Kidney (tissue), 14 donors: ENCODE data around the gene PPME1. TPM values are rescaled to one million over a fixed set of nuclear protein-coding genes. Genes with fewer than 3 reads are reported as not detected.

Experiments used
- DNase-seq, 5 donors: peaks; one replicate each; pipeline ENCODE4 v3.0.0-alpha.2; 2013 to 2020
- FAIRE-seq: peaks from 2 replicates; lab custom pipeline; 2012; peaks lifted over from hg19 to GRCh38; lab: Jason Lieb, UNC
- H3K27ac ChIP-seq, 2 donors: one replicate each; pipeline ENCODE4 v1.7.0; 2013; ENCODE audit warnings: low read depth in 2 of 2, low read length in 2 of 2, inconsistent platforms in 1 of 2
- H3K27me3 ChIP-seq: one replicate; pipeline ENCODE4 v1.7.1; 2013; ENCODE audit warnings: low read length, inconsistent platforms; ENCODE audit not compliant: control insufficient read depth, insufficient read depth
- H3K36me3 ChIP-seq, 3 donors: one replicate each; pipeline versions ENCODE4 v1.7.0 to v1.7.1; 2013; ENCODE audit warnings: low read length in 3 of 3, control low read depth in 1 of 3, inconsistent platforms in 1 of 3; ENCODE audit not compliant: insufficient read depth in 3 of 3, control insufficient read depth in 2 of 3
- H3K4me1 ChIP-seq, 3 donors: one replicate each; pipeline versions ENCODE4 v1.7.0 to v1.7.1; 2013; ENCODE audit warnings: low read length in 3 of 3, inconsistent platforms in 1 of 3, low read depth in 1 of 3; ENCODE audit not compliant: control insufficient read depth in 2 of 3, insufficient read depth in 2 of 3
- H3K4me3 ChIP-seq, 3 donors: one replicate each; pipeline versions ENCODE4 v1.7.0 to v1.8.1; 2013; ENCODE audit warnings: low read length in 3 of 3, control low read depth in 1 of 3, inconsistent platforms in 1 of 3
- H3K9ac ChIP-seq, 3 donors: one replicate each; pipeline versions ENCODE4 v1.7.0 to v1.7.1; 2013; ENCODE audit warnings: low read length in 3 of 3, control low read depth in 1 of 3, inconsistent platforms in 1 of 3
- H3K9me3 ChIP-seq, 3 donors: one replicate each; pipeline versions ENCODE4 v1.7.0 to v1.7.1; 2013; ENCODE audit warnings: low read length in 3 of 3, control low read depth in 1 of 3, inconsistent platforms in 1 of 3; ENCODE audit not compliant: control insufficient read depth in 2 of 3, insufficient read depth in 1 of 3
- intact Hi-C: fragments of 100-400 bp; cut with DNase I; formaldehyde crosslinking; loops from one replicate; pipeline ENCODE4 v1.11.1; 2022
- polyA plus RNA-seq: library from polyadenylated mRNA; stranded (reverse); fragments of 350-450 nt; fragmentation: Illumina TruSeq; extraction: RNeasy Lipid Tissue Mini Kit (QIAGEN cat#74804); gene quantifications from one replicate; pipeline ENCODE4 v1.2.3, GENCODE V29; 2014; ENCODE audit warnings: low read depth, low replicate concordance; ENCODE audit not compliant: insufficient read depth
- total RNA-seq: library from RNA; stranded (reverse); fragmentation: NEBNext Ultra II Directional; extraction: Animal tissue kit (Norgen Biotek cat#: 25700); gene quantifications from one replicate; pipeline ENCODE4 v1.2.1, GENCODE V29; 2021
- TF ChIP-seq, protein P1 (sequence below): IDR thresholded peaks from 3 replicates; pipeline ENCODE4 v1.5.1; 2012; ENCODE audit warnings: mild to moderate bottlenecking, moderate library complexity, borderline replicate concordance; ENCODE audit not compliant: insufficient read depth; ENCODE audit errors: extremely low read depth
- donor health status: control.
- donor health status: control.
- donor health status: control.
- donor health status: control.
- donor health status: control.
- donor health status: DM: yes; HTN: yes; CAD: no.
- donor health status: Normal renal cell carcinoma (clear cell type).

The PPME1 gene
- total and polyA plus RNA-seq, 2 donors from 2014 or later = 34.1 to 40.8 TPM

DNA sequence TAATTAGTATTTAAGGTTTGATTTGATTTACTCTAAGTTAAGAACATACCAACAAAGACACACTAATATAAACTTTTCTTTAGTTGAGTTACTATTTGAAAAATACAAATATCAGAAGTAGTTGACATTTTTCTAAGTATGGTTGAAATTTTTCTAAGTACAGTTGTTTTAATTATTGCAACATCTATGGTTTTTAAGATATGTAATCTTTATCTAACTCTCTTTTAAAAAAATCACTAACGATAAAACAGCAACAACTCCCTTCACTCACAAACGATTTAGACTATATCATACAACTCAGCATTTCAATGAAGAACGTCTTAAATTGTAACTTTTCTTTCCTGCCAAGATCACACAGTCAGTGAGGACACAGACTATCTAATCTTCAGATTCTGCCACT lies 2.3 kb upstream of the PPME1 start:
- FAIRE-seq (no peak), DNase-seq (no peak)
- Histone ChIP-seq H3K36me3 (peaks cover 4 to 12% (median 6%) of the 10 kb centered on the region in 3 donors), H3K9ac (no peak overlapping the region), H3K9me3 (no peaks in the 10 kb centered on the region), H3K4me1 (peaks cover 4 to 17% (median 9%) of the 10 kb centered on the region in 3 donors), H3K27ac (no peak overlapping the region), H3K4me3 (no peak overlapping the region), H3K27me3 (no peaks in the 10 kb centered on the region)
- TF ChIP-seq, protein P1, sequence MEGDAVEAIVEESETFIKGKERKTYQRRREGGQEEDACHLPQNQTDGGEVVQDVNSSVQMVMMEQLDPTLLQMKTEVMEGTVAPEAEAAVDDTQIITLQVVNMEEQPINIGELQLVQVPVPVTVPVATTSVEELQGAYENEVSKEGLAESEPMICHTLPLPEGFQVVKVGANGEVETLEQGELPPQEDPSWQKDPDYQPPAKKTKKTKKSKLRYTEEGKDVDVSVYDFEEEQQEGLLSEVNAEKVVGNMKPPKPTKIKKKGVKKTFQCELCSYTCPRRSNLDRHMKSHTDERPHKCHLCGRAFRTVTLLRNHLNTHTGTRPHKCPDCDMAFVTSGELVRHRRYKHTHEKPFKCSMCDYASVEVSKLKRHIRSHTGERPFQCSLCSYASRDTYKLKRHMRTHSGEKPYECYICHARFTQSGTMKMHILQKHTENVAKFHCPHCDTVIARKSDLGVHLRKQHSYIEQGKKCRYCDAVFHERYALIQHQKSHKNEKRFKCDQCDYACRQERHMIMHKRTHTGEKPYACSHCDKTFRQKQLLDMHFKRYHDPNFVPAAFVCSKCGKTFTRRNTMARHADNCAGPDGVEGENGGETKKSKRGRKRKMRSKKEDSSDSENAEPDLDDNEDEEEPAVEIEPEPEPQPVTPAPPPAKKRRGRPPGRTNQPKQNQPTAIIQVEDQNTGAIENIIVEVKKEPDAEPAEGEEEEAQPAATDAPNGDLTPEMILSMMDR = no peak
- intact Hi-C loops = no loop called here

DNA sequence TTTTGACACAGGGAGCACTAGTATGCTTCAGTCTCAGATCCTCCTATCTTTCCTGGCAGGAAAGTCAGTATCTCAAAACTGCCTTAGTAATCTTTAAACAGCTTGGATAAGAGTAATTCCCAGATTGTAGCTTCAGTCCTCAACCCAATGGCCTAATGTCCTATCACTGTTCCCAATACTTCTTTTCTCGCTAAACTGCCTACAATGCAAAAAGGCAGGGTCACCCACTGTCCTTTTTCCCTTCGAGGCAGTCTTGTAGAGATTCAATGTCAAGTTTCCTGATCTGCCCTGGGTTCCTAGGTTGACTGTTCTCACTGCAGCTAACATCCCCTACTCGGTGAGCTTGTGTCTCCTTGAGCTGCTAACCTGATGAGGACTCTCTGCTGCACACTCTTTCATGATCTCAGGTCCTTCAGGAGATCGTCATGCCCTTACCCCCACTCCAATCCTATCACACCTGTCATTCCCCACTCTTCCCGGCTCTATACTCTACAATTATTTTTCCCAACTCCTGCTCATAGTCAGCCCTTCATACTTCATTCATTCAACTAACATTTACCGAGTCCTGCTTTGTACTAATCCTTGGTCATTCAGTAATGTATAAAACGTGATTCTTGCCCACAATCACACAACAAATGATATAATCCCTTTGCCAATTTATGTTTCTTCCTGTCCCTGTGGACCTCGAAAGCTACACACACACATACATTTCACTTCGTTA lies 1.2 kb upstream of the PPME1 start:
- Histone ChIP-seq H3K9me3 (no peaks in the 10 kb centered on the region), H3K36me3 (peaks cover 2 to 12% (median 8%) of the 10 kb centered on the region in 3 donors), H3K27ac (peak overlapping the region in 1 of 2 donors; percentile 89), H3K4me1 (peaks cover 4 to 17% (median 9%) of the 10 kb centered on the region in 3 donors), H3K27me3 (no peaks in the 10 kb centered on the region), H3K4me3 (peak overlapping the region; percentile 87 to 96 (median 93)), H3K9ac (peak overlapping the region; percentile 74 to 83 (median 75))
- intact Hi-C loops = no loop called here
- TF ChIP-seq, protein P1 = no peak
- no peak for FAIRE-seq
- DNase-seq = peak in 1 of 5 donors; percentile 3

DNA sequence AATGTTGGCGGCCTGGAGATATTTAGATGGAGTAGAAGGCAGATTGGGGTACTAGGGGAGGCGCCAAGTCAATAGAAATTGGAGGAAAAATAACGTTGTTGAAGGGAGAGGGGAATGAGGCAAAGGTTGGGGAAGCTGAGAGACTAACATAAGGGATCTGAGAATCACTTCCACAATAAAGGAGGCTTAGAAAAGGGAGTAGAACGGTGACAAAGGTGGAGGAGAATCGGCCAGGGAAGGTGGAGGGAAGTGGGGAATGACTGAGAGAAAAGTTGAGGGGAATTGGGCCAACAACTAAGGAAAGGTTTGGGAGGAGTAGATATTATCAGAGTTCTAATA lies 510 bp downstream of the PPME1 start:
- peaks cover 2 to 9% (median 8%) of the 10 kb centered on the region in 3 donors for H3K36me3 ChIP-seq
- peak overlapping the region; percentile 87 to 96 (median 89) for H3K4me3 ChIP-seq
- no peak for DNase-seq
- intact Hi-C loops = no loop called here
- H3K9me3 ChIP-seq = no peaks in the 10 kb centered on the region
- peak overlapping the region; percentile 66 to 93 (median 86) for H3K9ac ChIP-seq
- TF ChIP-seq, protein P1 = no peak
- H3K27ac ChIP-seq = peak overlapping the region; percentile 89 to 90
- peaks cover 4 to 17% (median 9%) of the 10 kb centered on the region in 3 donors for H3K4me1 ChIP-seq
- no peaks in the 10 kb centered on the region for H3K27me3 ChIP-seq
- FAIRE-seq = no peak
